Stomach (tissue), 4 donors: ENCODE results near the gene FRMPD2.

Experiments used
- CTCF ChIP-seq, 7 experiments: fragments of 450-650 bp in 4 of 7; fragments of 200-600 bp in 3 of 7; sonication (generic) in 3 of 7; IDR thresholded peaks; one replicate each; pipeline ENCODE4 v1.5.1; 2016 to 2019; ENCODE audit warnings: antibody characterized with exemption in 7 of 7, control low read depth in 2 of 7, mild to moderate bottlenecking in 1 of 7
- POLR2A ChIP-seq, 4 donors: fragments of 450-650 bp; IDR thresholded peaks; one replicate each; pipeline ENCODE4 v1.6.1; 2016; ENCODE audit warnings: antibody characterized with exemption in 4 of 4, control low read depth in 2 of 4, mild to moderate bottlenecking in 1 of 4, moderate library complexity in 1 of 4
- POLR2AphosphoS5 ChIP-seq, 3 donors: sonication (generic); formaldehyde crosslinking; IDR thresholded peaks; one replicate each; pipeline ENCODE4 v1.6.1; 2016; ENCODE audit warnings: antibody characterized with exemption in 3 of 3

- TF ChIP-seq POLR2AphosphoS5 (IDR thresholded peaks at IDR 0.05), result no peak
- no peak for TF ChIP-seq CTCF (IDR thresholded peaks at IDR 0.05)
- TF ChIP-seq POLR2A (IDR thresholded peaks at IDR 0.05), result no peak
These were observed 17.0 kb downstream of the FRMPD2 start for GRCh38 chr10:48257407-48257961.
